MM.1S (cell line): ENCODE data around the gene PRDM5.
A peak's percentile ranks its signal among the peaks of the same experiment; 100 is the strongest.

Source experiments
- DNase-seq: peaks from one replicate; pipeline ENCODE4 v3.0.0-alpha.2; 2015
- H2AFZ ChIP-seq: fragments of 300-600 bp; sonication (generic); 2 replicates; pipeline ENCODE4 v1.6.0; 2016; ENCODE audit warnings: antibody characterized with exemption, low read length
- H3F3A ChIP-seq: fragments of 300-600 bp; sonication (generic); 2 replicates; pipeline ENCODE4 v1.6.1; 2016; ENCODE audit warnings: mild to moderate bottlenecking, antibody characterized with exemption, low read length, moderate library complexity, mixed read lengths; ENCODE audit not compliant: insufficient read depth
- H3K27ac ChIP-seq: fragments of 300-600 bp; sonication (generic); 2 replicates; pipeline ENCODE4 v1.5.1; 2016; ENCODE audit warnings: mild to moderate bottlenecking, low read length
- H3K27me3 ChIP-seq: fragments of 300-600 bp; sonication (generic); replicated peaks from 2 replicates; pipeline ENCODE4 v1.6.0; 2016; ENCODE audit warnings: low read length; ENCODE audit not compliant: insufficient read depth
- H3K36me3 ChIP-seq: fragments of 300-600 bp; sonication (generic); replicated peaks from 2 replicates; pipeline ENCODE4 v1.6.1; 2016; ENCODE audit warnings: mild to moderate bottlenecking, low read length, mixed read lengths; ENCODE audit not compliant: insufficient read depth
- H3K4me1 ChIP-seq: fragments of 300-600 bp; sonication (generic); 2 replicates; pipeline ENCODE4 v1.6.1; 2016; ENCODE audit warnings: low read length, mixed read lengths
- H3K4me2 ChIP-seq: fragments of 300-600 bp; sonication (generic); 2 replicates; pipeline ENCODE4 v1.6.0; 2016; ENCODE audit warnings: low read depth, low read length
- H3K4me3 ChIP-seq: fragments of 300-600 bp; sonication (generic); 2 replicates; pipeline ENCODE4 v1.5.1; 2016; ENCODE audit warnings: low read length, mixed read lengths
- H3K79me2 ChIP-seq: fragments of 300-600 bp; sonication (generic); 2 replicates; pipeline ENCODE4 v1.6.1; 2016; ENCODE audit warnings: mixed run types, low read length, mixed read lengths
- H3K9ac ChIP-seq: fragments of 300-600 bp; sonication (generic); 2 replicates; pipeline ENCODE4 v1.6.1; 2016; ENCODE audit warnings: low read length, mixed read lengths
- H3K9me2 ChIP-seq: fragments of 300-600 bp; sonication (generic); replicated peaks from 2 replicates; pipeline ENCODE4 v1.6.1; 2016; ENCODE audit warnings: mild to moderate bottlenecking, low read length, mixed read lengths; ENCODE audit not compliant: insufficient read depth
- H3K9me3 ChIP-seq: fragments of 300-600 bp; sonication (generic); replicated peaks from 2 replicates; pipeline ENCODE4 v1.6.1; 2016; ENCODE audit warnings: mild to moderate bottlenecking, low read length, mixed read lengths; ENCODE audit not compliant: insufficient read depth
- H4K20me1 ChIP-seq: fragments of 300-600 bp; sonication (generic); 2 replicates; pipeline ENCODE4 v1.6.1; 2016; ENCODE audit warnings: mild to moderate bottlenecking, low read length, moderate library complexity, mixed read lengths; ENCODE audit not compliant: insufficient read depth
- EZH2 ChIP-seq: fragments of 300-600 bp; sonication (generic); optimal IDR thresholded peaks from 2 replicates; pipeline ENCODE3; 2017; ENCODE audit warnings: low read depth, mild to moderate bottlenecking, antibody characterized with exemption, low read length, mixed read lengths
- EZH2phosphoT487 ChIP-seq: fragments of 300-600 bp; sonication (generic); IDR thresholded peaks from 2 replicates; pipeline ENCODE4 v1.6.1; 2018; ENCODE audit warnings: antibody characterized with exemption, low read length
- TF ChIP-seq, protein P1 (sequence below): fragments of 300-600 bp; sonication (generic); IDR thresholded peaks from 2 replicates; pipeline ENCODE4 v1.5.1; 2016; ENCODE audit warnings: antibody characterized with exemption, low read length, mixed read lengths

Gene PRDM5

DNA sequence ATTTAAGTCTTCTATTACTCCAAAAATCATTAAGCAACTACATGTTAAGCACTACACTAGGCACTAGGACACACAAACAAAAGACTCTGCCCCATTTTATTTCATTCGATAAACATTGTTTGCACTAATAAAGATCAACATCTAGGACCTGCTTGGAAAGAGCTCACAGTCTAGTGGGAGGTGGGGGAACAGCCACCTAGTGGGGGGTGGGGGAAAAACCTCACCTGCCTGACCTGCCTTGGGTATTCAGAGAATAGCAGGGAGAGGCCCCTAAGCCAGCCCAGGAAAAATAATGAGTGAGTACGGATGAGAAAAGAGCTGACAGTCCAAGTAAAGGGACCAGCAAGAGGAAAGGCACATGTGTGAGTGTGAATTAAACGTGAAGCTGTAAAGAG lies 52.2 kb downstream of the PRDM5 start:
- H4K20me1 ChIP-seq, result no peaks in the 10 kb centered on the region
- H3K4me1 ChIP-seq, result no peaks in the 10 kb centered on the region
- DNase-seq, result no peak
- no peak overlapping the region for H3K4me2 ChIP-seq
- H3F3A ChIP-seq, result no peaks in the 10 kb centered on the region
- no peak overlapping the region for H2AFZ ChIP-seq
- H3K9me3 ChIP-seq, result no peaks in the 10 kb centered on the region
- H3K27ac ChIP-seq, result no peak overlapping the region
- H3K9ac ChIP-seq, result no peak overlapping the region
- TF ChIP-seq EZH2 (no peak), EZH2phosphoT487 (no peak)
- TF ChIP-seq, protein P1, sequence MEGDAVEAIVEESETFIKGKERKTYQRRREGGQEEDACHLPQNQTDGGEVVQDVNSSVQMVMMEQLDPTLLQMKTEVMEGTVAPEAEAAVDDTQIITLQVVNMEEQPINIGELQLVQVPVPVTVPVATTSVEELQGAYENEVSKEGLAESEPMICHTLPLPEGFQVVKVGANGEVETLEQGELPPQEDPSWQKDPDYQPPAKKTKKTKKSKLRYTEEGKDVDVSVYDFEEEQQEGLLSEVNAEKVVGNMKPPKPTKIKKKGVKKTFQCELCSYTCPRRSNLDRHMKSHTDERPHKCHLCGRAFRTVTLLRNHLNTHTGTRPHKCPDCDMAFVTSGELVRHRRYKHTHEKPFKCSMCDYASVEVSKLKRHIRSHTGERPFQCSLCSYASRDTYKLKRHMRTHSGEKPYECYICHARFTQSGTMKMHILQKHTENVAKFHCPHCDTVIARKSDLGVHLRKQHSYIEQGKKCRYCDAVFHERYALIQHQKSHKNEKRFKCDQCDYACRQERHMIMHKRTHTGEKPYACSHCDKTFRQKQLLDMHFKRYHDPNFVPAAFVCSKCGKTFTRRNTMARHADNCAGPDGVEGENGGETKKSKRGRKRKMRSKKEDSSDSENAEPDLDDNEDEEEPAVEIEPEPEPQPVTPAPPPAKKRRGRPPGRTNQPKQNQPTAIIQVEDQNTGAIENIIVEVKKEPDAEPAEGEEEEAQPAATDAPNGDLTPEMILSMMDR, result peak; percentile 38
- H3K79me2 ChIP-seq, result no peaks in the 10 kb centered on the region
- no peaks in the 10 kb centered on the region for H3K27me3 ChIP-seq
- H3K4me3 ChIP-seq, result no peak overlapping the region
- H3K9me2 ChIP-seq, result no peaks in the 10 kb centered on the region
- no peaks in the 10 kb centered on the region for H3K36me3 ChIP-seq

DNA sequence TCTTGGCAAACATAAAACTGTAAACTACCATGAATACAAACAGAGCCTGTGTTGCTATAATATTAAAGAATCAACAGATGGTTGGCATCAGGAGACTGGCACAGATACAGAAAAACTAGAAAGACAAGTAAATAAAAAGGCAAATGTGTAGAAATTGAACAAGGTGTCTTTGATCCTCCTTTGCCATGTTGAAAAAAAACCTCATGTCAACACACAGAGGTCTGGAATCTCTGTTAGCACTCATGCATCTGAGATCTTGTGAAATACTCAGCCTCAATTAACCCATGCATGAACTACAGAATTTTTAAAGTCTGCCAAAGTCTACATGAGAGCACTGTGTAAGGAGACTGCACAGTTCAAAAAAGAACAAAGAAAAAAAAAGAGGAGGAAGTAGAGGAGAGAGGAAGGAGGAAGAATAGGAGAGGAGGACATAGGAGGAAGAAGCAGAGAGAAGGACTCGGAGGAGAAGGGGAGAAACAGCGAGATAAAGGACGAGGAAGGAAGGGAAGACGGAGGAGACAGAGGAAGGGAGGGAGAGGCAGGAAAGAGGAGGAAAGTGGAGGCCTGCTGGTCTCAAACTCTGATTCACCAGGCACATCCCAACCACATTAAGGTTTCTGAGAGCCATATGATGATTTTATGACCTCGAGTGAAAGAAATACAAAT lies 52.8 kb downstream of the PRDM5 start:
- no peak overlapping the region for H2AFZ ChIP-seq
- DNase-seq, result no peak

DNA sequence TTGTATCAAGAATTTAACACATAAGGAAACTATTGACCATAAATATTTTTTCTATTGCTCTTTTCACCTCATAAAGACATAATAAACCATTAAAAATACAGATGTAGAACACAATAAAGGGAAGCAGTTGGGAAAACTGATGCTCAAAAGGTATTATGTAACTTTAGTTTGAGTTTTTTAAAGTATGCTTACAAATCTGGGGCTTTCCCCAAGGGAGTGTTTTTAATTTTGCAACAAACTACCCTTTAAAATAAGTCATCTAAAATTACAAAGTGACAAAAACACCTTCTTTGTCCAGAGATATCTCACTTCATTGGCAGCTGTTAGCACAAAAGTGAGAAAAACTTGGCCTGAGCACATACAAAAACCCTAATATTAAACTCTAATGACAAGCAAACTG lies 55.0 kb downstream of the PRDM5 start:
- H3K4me3 ChIP-seq, result no peak overlapping the region
- no peaks in the 10 kb centered on the region for H4K20me1 ChIP-seq
- no peaks in the 10 kb centered on the region for H3K36me3 ChIP-seq
- H2AFZ ChIP-seq, result no peak overlapping the region
- no peak for DNase-seq
- no peaks in the 10 kb centered on the region for H3K9me2 ChIP-seq
- H3K9me3 ChIP-seq, result no peaks in the 10 kb centered on the region
- H3K27ac ChIP-seq, result no peak overlapping the region
- H3K9ac ChIP-seq, result no peak overlapping the region
- no peak overlapping the region for H3K4me2 ChIP-seq
- TF ChIP-seq EZH2 (no peak), EZH2phosphoT487 (no peak)
- TF ChIP-seq, protein P1, result no peak
- H3K79me2 ChIP-seq, result no peaks in the 10 kb centered on the region
- no peaks in the 10 kb centered on the region for H3F3A ChIP-seq
- H3K4me1 ChIP-seq, result no peaks in the 10 kb centered on the region
- H3K27me3 ChIP-seq, result no peaks in the 10 kb centered on the region

More for the DNA sequence above, 52.8 kb downstream of the PRDM5 start:
- Histone ChIP-seq H3F3A (no peaks in the 10 kb centered on the region), H3K4me2 (no peak overlapping the region), H3K4me3 (no peak overlapping the region), H3K9me3 (no peaks in the 10 kb centered on the region), H3K9me2 (no peaks in the 10 kb centered on the region), H4K20me1 (no peaks in the 10 kb centered on the region), H3K27ac (no peak overlapping the region), H3K79me2 (no peaks in the 10 kb centered on the region), H3K9ac (no peak overlapping the region), H3K4me1 (no peaks in the 10 kb centered on the region), H3K27me3 (no peaks in the 10 kb centered on the region), H3K36me3 (no peaks in the 10 kb centered on the region)
- no peak for TF ChIP-seq EZH2phosphoT487
- TF ChIP-seq, protein P1, result no peak
- TF ChIP-seq EZH2, result no peak
